Suprapubic skin (tissue), 4 donors: ENCODE data around the gene NUTM2E. TPM values are rescaled to one million over a fixed set of nuclear protein-coding genes. Genes with fewer than 3 reads are reported as not detected.

Experiments
- total RNA-seq, 4 donors: library from RNA; depleted of rRNA; stranded (reverse); fragments of >200 nt; gene quantifications; one replicate each; pipeline ENCODE4 v1.1.0, GENCODE V29; 2016

The NUTM2E gene
- total RNA-seq, 4 donors from 2014 or later: not detected

Other genes with a start within 250 kb of the NUTM2E start
- gene SFTPA1, start 215.8 kb upstream of the NUTM2E start, total RNA-seq: not detected
- gene NUTM2B, start 123.5 kb upstream of the NUTM2E start, total RNA-seq: under 1 TPM in 3 of 4 donors, not detected in 1; 0.11 to 0.25 (median 0.24) TPM
- gene SFTPD, start 122.4 kb downstream of the NUTM2E start, total RNA-seq: 1 to 10 TPM in 3 of 4 donors, not detected in 1; 2.7 to 4.7 (median 3.0) TPM